ENCODE data around the gene ITPRID2. TPM values are rescaled to one million over a fixed set of nuclear protein-coding genes. Genes with fewer than 3 reads are reported as not detected.

Gene ITPRID2
- total and polyA plus RNA-seq, 2 of the 8 experiments (the other 6 are each of a cell fraction or from before 2014, with no cell fraction given), result 1.9 to 12.6 TPM

DNA sequence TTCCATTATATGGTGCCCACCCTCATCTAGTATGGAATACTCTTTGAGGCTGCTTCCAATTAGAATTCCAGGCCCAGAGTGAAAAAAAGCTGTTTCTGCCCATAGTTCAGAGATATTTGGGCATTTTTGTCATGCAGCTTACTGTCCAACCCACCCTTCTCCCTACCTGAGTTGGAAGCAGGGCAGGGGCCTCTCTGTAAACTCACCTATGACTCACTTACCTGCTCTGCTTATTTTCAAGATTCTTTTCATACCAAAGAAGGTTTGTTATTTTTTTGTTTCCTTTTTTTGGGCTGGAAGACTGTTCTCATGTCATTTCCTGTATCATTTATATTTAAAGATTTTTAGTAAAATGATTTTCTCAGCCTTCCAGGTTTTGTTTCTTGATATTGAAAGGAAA, 55.7 kb downstream of the ITPRID2 start:
- Histone ChIP-seq H4K5ac (ENCODE audit: insufficient read length, low read depth, low read length) (no peak overlapping the region), H3K23me2 (ENCODE audit: low read depth, low read length) (no peaks in the 10 kb centered on the region), H3K79me2 (ENCODE audit: control insufficient read depth in 1 of 2, insufficient read depth in 2 of 2, low read length in 2 of 2) (no peaks in the 10 kb centered on the region), H3K36me3 (ENCODE audit: control insufficient read depth in 2 of 4, insufficient read depth in 4 of 4, low read length in 3 of 4) (no peaks in the 10 kb centered on the region), H3K9ac (replicated peaks in 1 of 4; ENCODE audit: extremely low read depth in 1 of 4, low read depth in 3 of 4, low read length in 3 of 4) (no peak overlapping the region), H2BK20ac (ENCODE audit: low read length) (no peak overlapping the region), H3K4me1 (replicated peaks in 1 of 4; ENCODE audit: control insufficient read depth in 3 of 4, insufficient read depth in 4 of 4, low read length in 3 of 4) (no peaks in the 10 kb centered on the region), H4K8ac (ENCODE audit: extremely low read depth, insufficient read depth, low read length) (no peak overlapping the region), H2BK12ac (ENCODE audit: low read depth, low read length) (no peak overlapping the region), H3K23ac (ENCODE audit: insufficient read length) (no peak overlapping the region), H3K56ac (replicated peaks; ENCODE audit: insufficient read length, low read depth, low read length) (no peak overlapping the region), H2AFZ (ENCODE audit: low read length) (no peak overlapping the region), H4K20me1 (replicated peaks in 1 of 2; ENCODE audit: control insufficient read depth in 1 of 2, insufficient read depth in 2 of 2, low read length in 2 of 2) (no peaks in the 10 kb centered on the region), H2AK5ac (ENCODE audit: low read depth, low read length) (no peak overlapping the region), H3K27ac (ENCODE audit: low read depth, low read length) (no peak overlapping the region), H2BK15ac (ENCODE audit: low read length) (no peak overlapping the region), H3K79me1 (ENCODE audit: low read depth, low read length) (no peaks in the 10 kb centered on the region), H3K4ac (replicated peaks; ENCODE audit: insufficient read length, low read depth, low read length) (no peak overlapping the region), H4K91ac (replicated peaks; ENCODE audit: insufficient read length, low read length) (no peak overlapping the region), H3K4me3 (ENCODE audit: extremely low read depth in 1 of 4, insufficient read depth in 2 of 4, low read depth in 3 of 4, low read length in 4 of 4) (no peak overlapping the region), H3K14ac (ENCODE audit: insufficient read length) (no peak overlapping the region), H3K4me2 (ENCODE audit: insufficient read depth in 1 of 2, low read depth in 2 of 2, low read length in 2 of 2) (no peak overlapping the region), H2BK5ac (ENCODE audit: low read depth, low read length) (no peak overlapping the region), H3K18ac (ENCODE audit: extremely low read depth, low read length) (no peak overlapping the region), H2BK120ac (replicated peaks; ENCODE audit: low read depth, low read length) (no peak overlapping the region), H3K27me3 (replicated peaks in 1 of 4; ENCODE audit: control insufficient read depth in 3 of 4, extremely low read depth in 1 of 4, insufficient read depth in 3 of 4, low read length in 3 of 4) (peaks cover 0 to 2% (median 0%) of the 10 kb centered on the region in 4 experiments; a peak in 1 of 7 replicates), H3K9me3 (ENCODE audit: insufficient read depth in 2 of 2, low read depth in 1 of 2, low read length in 1 of 2) (no peaks in the 10 kb centered on the region)
- POLR2A ChIA-PET (ENCODE audit: partially characterized antibody), result no interaction called here
- CTCF ChIA-PET (ENCODE audit: partially characterized antibody), result interaction anchor here (0.5 to 0.8 kb wide), 2 partner anchors 239 to 702 kb away, joined by 3 to 4 read pairs; no protein-coding TSS in a partner anchor
- DNase-seq (ENCODE audit: low read depth in 1 of 2, low spot score in 2 of 2) (no peak), FAIRE-seq (no peak)
- TF ChIP-seq NANOG (IDR thresholded peaks at IDR 0.05; ENCODE audit: insufficient read depth, low read depth, low read length, poor library complexity, severe bottlenecking) (no peak), SRF (IDR thresholded peaks at IDR 0.05; ENCODE audit: low read depth, low read length) (no peak), TAF7 (optimal IDR thresholded peaks at IDR 0.05; ENCODE audit: borderline replicate concordance, low read depth, low read length) (no peak), JUND (IDR thresholded peaks at IDR 0.05; ENCODE audit: low read length) (peak; percentile 28; the same call in 1 of the 2 replicates), EGR1 (IDR thresholded peaks at IDR 0.05; ENCODE audit: borderline replicate concordance, low read depth, low read length) (no peak), TBP (IDR thresholded peaks at IDR 0.05; ENCODE audit: low read depth, low read length) (no peak), SAP30 (IDR thresholded peaks at IDR 0.05; ENCODE audit: insufficient read depth, insufficient replicate concordance, low read length) (no peak), KDM5A (IDR thresholded peaks at IDR 0.05; ENCODE audit: low read length) (no peak)

All from H1 (cell line).